HG03354 (cell line): Measurements from ENCODE around the gene RPS6KA5.
"Not testable (repeated sequence)": the region's sequence is repeated elsewhere in the genome, so short reads cannot be mapped to it uniquely, and the experiment has no call there.

ENCODE experiments used
- ATAC-seq: cut with Tn5 transposase; IDR thresholded peaks from one replicate; pipeline ENCODE4 v1.9.1; 2021; ENCODE audit warnings: mild to moderate bottlenecking; ENCODE audit not compliant: unreplicated experiment, poor library complexity, severe bottlenecking

Gene RPS6KA5

DNA sequence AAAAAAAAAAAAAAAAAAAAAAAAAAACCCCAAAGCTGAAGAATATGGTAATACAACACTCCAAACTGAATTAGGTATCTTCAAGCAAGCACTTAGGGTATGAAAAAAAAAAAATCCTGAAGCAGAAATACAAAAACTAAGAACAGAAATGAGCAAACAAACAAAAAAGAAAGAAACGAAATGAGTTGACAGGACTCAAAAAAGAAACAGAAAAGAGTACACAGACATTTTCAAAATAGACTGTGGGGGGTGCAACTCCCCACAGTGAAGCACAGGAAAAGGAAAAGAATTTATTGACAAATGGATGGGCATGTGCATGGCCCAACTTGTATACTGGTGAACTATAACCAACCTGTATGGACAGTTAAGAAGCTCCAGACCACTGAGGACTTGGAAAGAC lies 24.6 kb downstream of the RPS6KA5 start:
- ATAC-seq: no peak

DNA sequence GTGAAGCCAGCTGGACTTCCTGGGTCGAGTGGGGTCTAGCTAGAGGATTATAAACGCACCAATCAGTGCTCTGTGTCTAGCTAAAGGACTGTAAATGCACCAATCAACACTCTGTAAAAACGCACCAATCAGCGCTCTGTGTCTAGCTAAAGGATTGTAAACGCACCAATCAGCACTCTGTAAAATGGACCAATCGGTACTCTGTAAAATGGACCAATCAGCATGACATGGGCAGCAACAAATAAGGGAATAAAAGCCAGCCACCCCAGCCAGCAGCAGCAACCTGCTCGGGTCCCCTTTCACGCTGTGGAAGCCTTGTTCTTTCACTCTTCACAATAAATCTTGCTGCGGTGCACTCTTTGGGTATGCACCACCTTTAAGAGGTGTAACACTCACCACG lies 26.1 kb downstream of the RPS6KA5 start:
- ATAC-seq: not testable (repeated sequence)

DNA sequence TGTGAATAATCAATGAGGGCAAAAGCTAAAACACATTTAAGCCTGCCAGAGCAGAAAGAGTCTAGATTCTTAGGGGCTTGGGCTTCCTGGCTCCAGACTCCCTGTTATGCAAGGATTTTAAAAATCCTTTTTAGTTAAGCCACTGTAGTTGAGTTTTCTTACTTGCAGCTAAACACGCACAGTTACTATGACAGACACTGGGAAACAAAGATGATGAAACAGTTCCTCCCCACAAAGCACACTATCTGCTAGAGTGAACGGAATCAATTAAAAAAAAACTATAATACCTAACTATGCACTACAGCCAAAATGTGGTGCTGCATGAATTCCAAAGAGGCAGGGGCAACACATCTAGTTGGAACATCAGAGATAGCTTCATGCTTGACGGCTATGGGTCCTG lies 28.2 kb downstream of the RPS6KA5 start:
- no peak for ATAC-seq

DNA sequence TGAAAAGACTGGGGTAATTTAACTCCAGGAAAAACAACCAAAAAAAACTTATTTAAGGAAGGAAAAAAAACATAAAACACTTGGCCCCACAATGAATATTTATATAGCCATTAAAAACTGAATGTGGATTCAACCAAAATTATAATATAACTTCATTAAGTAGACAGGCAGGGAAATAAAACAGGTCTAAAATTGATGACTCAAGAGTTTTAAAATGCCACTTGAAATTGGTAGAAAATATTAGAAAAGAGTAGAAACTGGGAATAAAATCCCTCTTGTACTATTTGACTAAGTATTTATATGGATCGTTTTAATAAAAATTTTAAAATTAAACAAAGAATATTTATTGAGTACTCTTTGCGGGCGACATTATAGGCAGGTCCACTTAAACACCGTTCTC lies 28.8 kb downstream of the RPS6KA5 start:
- ATAC-seq: no peak

DNA sequence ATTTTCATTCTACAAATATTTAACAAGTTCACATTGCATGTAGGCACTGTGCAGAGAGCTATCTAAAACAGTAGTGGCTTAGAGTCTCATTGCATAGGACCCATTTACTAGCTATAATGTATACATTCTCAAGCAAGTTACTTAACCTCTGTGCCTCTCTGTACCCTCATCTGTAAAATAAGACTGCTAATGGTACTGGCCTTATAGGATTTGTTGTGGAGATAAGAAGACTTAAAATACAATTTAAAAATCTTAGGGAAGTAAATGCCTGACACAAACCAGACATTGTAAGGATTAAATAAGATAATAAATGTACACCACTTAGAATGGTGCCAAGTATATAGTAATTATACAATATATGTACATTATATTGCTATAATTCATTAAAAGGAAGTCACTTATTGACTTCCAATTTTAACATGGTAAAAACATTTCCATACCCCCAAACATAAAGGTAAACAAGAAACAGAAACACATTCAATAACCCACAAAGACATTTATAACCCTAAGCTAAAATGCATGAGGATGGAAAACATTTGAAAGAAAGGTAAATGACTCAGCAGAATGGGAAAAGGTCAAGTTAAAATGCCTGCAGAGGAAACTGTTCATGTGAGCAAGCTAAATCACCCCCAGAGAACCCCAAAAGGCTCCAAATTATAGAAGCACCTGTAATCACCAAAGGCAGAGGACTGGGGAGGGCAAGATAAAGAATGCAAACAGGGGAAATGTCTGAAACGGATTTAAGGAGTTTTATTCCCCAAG lies 30.8 kb downstream of the RPS6KA5 start:
- no peak for ATAC-seq

DNA sequence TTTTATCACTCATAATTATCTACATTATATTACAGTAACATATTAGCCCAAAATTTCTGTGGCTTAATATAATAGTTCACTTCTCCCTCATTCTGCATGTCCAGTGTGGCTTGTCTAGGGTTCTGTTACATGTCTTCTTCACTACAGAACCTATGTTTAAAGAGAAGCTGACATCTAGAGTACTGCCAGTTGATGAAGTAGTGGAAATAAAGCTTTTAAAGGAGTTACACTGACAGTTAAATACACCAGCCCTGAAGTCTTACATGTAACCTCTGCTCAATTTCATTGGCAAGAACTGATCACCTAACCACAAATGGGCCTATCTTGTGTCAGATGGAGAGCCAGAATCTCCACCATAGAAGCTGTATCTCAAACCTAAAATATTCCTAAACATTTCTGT lies 32.9 kb downstream of the RPS6KA5 start:
- no peak for ATAC-seq

DNA sequence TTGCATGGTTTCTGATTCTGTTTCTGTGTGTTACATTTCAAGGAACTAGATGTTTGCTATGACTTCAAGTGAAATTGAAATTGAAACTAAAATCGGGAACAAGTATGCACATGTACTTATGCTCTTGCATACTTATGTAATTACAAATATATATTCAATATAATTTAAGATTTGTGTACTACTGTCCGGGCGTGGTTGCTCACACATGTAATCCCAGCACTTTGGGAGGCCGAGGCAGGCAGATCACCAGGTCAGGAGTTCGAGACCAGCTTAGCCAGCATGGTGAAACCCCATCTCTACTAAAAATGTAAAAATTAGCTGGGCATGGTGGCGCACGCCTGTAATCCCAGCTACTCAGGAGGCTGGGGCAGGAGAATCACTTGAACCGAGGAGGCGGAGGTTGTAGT lies 37.8 kb downstream of the RPS6KA5 start:
- ATAC-seq: peak; percentile 96

DNA sequence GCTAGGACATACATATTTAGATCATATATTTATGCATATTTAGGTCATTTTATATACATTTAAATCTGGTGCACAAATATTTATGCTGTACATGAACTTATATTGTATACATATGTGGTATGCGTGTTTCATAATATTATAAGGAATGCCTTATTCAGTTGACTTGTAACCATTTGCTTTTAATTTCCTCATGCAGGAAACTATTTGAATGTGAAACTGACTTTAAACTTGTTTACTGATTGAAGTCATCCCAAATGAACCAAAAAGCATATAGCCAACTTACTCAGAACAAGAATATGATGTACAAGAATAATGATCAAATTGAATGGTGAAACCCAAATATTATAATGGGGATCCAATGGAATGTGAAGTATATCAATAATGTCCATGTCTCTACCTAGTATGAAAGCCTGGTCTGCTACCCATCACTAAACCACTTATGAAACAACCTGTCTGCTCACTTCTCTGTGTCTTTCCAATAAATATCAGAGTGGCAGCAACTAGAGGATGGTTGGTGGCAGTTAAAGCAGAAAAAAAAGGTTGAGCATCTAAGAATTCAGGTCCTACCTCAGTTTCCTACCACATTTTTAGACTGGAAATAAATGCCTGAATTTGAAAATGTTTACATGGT lies 38.3 kb downstream of the RPS6KA5 start:
- ATAC-seq: peak; percentile 74

DNA sequence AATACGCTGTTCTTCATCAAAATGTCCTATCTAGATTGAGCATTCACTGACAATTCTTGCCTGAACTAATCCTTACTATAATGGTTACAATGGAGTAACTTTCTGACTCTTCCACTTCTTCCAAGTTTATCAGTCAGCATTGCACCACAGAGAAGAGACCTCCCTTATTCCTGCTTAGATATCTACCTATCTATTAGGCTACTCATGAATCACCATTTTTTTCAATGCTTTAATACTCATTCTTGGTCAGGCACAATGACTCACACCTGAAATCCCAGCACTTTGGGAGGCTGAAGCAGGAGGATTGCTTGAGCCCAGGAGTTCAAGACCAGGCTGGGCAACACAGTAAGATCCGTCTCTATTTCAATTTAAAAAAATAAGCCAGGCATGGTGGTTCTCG lies 39.3 kb downstream of the RPS6KA5 start:
- ATAC-seq: no peak

DNA sequence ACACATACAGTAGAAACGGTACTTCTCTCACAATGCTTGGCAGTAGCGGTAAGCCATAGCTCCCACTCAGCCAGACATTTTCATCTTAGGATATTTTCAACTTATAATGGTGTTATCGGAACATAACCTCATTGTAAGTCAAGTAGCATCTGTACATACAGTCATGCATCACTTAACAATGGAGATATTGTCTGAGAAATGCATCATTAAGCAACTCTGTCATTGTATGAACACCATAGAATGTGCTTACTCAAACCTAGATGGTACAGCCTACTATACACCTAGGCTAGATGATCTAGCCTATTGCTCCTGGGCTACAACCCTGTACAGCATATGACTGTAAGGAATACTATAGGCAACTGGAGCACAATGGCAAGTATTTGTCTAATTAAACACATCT lies 40.8 kb downstream of the RPS6KA5 start:
- no peak for ATAC-seq

DNA sequence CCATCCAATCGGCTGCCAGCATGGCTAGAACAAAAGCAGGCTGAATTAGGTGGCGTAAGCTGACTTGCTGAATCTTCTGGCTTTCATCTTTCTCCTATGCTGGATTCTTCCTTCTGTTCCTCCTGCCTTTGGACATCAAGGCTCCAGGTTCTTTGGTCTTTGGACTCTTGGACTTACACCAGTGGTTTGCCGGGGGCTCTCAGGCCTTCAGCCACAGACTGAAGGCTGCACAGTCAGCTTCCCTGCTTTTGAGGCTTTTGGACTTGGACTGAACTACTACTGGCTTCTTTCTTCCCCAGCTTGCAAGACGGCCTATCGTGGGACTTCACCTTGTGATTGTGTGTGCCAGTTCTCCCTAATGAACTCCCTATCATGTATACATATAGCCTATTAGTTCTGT lies 42.0 kb downstream of the RPS6KA5 start:
- no peak for ATAC-seq

DNA sequence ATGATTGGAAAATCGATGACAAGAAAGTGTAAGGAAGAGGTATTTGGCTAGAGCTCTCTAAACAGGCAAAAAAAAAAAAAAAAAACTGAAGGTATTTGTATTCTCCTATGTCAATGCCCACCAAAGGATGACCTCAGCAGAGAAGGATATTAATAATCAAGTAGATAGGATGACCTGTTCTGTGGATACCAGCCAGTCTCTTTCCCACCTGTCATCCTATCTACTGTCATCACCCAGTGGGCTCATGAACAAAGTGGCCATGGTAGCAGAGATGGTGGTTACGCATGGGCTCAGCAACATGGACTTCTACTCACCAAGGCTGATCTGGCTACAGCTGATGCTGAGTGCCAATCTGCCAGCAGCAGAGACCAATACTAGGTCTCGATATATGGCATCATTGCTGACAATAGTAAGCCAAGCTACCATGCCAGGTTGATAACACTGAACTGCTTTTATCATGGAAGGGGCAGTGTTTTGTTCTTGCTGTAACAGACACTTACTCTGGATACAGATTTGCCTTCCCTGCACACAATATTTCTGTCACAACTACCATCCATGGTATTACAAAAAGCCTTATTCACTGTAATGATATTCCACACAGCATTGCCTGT lies 43.5 kb downstream of the RPS6KA5 start:
- ATAC-seq: no peak

DNA sequence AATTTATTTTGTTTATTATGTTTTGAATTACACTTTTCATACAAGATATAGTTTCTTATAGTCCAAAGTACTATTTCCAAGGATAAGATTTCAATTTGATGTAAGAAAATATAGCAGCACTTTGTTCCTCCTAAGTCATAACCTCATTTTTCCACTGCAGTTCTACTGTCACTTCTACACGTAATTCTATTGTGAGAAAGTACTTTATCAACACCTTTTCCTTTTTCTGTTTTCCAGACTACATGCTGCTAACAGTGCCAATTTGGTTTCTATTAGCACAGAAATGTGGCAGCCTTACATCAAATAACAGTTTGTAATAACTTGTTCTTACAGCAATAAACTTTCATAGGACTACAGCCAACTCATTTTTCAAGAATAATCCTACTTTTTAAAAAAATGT lies 45.0 kb downstream of the RPS6KA5 start:
- no peak for ATAC-seq

DNA sequence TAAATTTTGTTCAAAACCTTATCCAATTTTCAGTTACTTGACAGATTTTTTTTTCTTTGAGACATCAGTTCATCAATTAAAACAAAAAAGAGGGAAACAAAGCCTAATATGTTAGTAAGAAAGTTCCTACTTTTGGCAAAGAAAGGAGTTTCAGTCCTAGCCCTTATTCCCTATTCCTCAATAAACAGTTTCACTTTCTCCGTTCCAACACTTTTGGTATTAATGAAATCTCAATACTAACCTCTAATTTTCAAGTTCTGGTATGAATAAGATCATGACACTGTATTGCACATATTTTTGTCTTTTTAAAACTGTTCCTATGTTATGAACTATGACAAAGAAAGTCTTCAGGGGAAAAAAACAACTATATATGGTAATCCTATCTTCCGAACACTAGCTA lies 48.4 kb downstream of the RPS6KA5 start:
- ATAC-seq: no peak

DNA sequence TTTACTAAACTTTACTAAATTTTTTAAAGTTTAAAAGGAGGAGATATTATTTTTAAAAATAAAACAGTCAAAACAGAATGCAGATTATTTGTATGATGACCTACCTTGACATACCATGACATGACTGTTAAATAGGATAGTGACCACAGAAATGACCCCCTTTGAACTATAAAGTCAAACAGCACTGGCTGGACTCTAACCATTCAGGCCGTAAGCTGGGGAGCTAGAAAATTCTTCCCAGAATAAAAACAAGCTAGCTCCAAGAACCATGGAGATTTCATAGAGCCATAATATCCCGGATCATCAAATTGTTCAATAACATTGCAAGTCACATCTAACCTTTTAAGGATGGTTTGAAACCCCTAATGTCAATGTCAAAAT lies 50.3 kb downstream of the RPS6KA5 start:
- ATAC-seq: no peak

DNA sequence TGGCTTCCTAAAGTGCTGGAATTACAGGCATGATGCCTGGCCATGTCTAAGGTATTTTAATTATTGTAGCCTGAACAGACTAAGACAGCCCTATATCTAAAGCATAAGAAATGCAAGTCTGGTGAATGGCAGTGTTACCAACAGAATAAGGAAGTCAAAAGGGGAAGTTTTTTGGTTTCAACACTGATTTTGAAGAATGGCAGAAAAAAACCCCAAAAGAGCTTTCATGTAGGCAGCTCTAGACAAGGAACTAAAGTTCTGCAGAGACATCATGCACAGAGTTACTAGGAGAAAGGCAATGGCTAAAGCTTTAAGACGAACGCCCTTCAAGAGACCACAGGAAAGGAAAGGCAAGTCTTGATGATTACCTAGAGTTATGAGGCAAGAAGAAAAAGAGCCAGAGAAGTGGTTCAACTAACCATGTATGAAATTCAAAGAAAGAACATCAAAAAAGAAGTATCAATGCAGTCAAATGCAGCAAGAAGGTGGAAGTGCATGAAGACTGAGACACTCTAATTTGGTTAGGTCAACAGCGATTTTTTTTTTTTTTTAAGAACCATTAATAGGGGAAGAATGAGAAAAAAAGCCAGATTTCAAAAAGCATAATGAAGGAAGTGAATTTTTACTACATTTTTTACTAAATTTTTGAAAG lies 50.8 kb downstream of the RPS6KA5 start:
- peak; percentile 88 for ATAC-seq

DNA sequence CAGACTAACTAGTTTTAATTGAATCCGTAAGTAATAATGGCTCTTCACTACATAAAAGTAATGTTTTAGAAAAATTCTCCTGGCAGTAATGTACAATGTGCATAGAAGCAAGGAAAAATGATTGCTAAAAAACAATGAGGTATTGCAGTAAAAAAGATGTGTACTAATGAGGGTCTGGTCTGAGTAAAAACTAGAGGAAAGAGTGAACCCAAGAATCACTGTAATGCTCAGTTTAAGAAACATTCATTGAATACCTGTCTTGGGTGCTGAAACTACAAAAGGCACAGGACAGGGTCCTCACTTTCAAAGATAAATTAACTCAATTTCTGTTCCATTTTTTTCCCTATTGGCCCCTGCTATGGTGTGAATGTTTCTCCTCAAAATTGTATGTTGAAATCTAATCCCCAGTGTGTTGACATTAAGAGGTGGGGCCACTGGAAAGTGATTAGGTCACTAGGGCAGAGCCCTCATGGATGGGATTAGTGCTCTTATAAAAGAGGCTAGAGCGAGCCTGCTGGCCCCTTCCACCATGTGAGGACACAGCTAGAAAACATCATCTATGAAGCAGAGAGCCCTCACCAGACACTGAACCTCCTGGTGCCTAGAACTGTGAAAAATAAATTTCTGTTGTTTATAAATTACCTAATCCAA lies 51.6 kb downstream of the RPS6KA5 start:
- peak; percentile 25 for ATAC-seq

DNA sequence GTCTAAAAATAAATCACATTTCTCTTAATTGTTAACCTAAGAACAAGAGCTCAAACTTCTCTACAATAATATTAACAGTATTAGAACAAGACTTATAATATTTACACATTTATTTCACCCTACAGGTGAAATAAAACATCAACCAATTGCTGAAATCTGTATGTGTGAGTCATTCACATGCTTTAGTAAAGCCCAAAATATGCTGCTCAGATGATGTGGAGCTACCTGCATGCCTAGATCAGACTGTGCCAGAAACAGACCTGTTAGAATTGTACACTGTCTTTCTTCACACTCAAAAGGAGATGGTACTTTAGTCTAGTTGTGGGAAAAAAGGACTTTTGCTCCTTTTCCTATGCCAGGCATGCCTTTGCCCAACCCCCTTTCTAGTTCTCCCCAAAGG lies 54.7 kb downstream of the RPS6KA5 start:
- no peak for ATAC-seq

DNA sequence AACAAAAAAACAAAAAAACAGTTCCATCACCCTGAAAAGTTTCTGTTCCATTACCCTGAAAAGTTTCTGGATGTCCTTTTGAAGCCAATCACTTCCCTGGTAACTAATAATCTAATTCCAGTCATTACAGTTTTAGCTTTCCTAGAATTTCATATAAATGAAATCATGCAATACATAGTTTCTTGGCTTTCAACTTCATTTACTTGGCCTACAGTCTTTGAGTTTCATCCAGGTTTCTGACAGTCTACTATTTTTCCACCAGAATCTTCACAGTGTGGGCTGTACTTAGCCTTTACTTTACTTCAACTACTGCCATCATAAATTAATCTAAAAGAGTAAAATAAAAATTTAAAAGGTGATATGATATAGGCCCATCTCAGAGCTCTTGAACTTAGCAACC lies 55.5 kb downstream of the RPS6KA5 start:
- ATAC-seq: no peak

DNA sequence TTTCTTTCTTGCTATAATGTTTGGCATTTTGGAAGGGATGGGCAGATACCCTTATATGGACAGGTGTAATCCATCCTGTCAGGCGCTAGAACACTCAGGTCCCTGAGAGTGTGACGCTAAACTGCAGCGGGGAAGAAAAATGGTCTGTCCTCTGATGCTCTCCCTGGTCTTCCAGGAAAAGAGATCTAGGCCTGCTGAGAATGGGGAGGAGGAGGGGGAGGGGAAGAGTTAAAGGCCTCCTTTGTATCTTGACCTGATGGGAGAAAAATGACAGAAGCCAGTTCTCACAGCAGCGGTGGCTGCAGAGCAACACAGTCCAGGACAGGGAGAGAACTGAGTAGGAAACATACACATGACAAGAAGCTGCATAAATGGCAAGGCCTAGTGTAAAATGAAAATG lies 61.1 kb downstream of the RPS6KA5 start:
- no peak for ATAC-seq
